NCI-H2196 treated with DMSO at 0.1 percent for 48 hours (cell line): Measurements from ENCODE around the gene ARL8B.
"Not testable (repeated sequence)": the region's sequence is repeated elsewhere in the genome, so short reads cannot be mapped to it uniquely, and the experiment has no call there.

Source experiments
- DNase-seq: peaks from one replicate; lab custom pipeline; 2025; ENCODE audit not compliant: unreplicated experiment; lab: John Stamatoyannopoulos, UW

The ARL8B gene

DNA sequence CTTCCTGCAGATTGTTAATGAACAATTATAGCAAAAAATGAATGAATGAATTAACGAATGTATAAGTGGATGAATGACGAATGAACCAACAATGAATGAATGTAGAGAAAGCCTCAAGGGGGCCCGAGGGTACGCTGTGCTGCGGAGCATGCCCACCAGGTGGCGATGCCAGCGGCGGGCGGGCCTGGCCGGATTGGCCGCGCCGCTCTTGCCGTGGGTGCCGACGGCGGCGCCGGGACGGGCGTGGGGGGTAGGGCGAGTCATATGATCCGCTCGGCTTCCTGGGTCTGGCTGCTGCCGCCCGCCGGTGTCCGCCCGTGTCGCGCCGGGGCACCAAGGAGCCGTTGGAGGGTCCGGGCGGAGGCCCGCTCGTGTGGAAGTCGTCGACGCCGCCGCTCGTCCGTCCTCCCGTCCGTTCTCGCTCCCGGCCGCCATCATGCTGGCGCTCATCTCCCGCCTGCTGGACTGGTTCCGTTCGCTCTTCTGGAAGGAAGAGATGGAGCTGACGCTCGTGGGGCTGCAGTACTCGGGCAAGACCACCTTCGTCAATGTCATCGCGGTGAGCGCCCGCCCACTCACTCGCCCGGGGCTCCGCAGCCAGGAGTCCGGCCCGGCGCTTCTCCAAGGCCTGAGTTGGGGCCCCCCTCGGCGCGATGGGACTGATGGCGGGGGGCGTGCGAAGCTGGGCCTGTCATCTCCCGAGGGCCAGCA, at the start of gene ARL8B:
Gene ARL8B, plus strand, starts transcription at position 263 of the 711 bp plus-strand sequence. Its CDS starts 174 bp downstream, at position 437.
- DNase-seq: peak; percentile 18

DNA sequence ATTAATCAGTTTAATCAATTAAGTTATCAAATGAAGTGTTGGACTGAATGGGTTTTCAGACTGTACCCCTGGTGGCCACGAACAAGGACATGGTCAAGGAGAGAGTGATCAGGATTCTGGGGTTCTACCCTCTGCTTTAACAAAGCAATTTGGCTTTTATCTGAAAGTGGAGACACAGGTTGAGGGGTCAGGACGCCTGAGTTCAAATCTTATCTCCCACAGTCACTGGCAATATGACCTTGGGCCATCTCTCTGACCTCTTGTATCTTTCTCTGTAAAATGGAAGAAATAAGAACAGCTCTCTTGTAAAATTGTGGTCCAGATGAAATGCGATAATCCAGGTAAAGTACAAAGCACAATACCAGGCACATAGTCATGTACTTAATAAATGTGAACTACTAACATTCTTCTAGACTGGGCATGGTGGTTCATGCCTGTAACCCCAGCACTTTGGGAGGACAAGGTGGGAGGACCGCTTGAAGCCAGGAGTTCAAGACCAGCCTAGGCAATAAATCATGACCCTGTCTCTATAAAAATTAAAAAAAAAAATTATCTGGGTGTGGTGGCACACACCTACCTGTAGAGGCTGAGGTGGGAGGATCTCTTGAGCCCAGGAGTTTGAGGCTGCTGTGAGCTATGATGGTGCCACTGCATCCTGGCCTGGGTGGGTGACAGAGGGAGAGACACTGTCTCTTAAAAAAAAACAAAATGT, 48.6 kb upstream of the ARL8B start:
- DNase-seq: no peak

DNA sequence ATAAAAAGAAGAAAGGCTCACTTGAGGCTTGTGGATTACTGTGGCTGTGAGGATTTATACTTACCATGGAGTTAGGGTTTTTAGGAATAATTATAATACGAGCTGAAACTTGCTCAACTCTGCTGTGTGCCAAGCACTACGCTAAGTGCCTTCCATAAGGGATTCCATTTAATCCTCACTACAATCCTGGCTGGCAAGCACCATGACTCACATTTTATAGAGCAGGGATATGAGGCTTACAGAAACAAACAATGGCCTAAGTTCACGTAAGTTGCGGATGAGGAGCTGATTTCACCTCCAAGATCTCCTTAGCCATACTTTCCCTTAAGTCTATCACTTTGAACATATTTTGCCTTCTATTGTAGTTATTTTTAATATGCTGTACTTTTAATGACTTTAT, 43.9 kb upstream of the ARL8B start:
- DNase-seq: no peak

DNA sequence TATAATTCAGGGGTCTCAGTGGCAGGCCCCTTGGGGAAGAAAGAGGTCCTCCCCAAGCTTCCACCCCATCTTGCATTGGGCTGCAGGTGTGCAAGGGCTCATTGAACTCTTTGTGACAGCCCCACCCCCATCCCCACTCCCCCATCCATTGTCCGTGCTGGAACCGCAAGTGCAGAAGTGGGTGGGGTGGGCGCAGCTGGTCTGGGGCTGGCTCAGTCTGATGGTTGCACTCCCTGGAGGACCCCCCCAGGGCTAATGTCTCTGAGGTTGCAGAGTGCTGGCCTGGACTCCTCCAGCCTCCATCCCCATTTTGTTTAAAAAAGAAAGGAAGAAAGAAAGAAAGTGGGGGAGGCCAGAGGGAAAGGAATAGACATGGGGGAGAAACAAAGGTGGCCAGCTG, 42.3 kb upstream of the ARL8B start:
- DNase-seq: no peak

DNA sequence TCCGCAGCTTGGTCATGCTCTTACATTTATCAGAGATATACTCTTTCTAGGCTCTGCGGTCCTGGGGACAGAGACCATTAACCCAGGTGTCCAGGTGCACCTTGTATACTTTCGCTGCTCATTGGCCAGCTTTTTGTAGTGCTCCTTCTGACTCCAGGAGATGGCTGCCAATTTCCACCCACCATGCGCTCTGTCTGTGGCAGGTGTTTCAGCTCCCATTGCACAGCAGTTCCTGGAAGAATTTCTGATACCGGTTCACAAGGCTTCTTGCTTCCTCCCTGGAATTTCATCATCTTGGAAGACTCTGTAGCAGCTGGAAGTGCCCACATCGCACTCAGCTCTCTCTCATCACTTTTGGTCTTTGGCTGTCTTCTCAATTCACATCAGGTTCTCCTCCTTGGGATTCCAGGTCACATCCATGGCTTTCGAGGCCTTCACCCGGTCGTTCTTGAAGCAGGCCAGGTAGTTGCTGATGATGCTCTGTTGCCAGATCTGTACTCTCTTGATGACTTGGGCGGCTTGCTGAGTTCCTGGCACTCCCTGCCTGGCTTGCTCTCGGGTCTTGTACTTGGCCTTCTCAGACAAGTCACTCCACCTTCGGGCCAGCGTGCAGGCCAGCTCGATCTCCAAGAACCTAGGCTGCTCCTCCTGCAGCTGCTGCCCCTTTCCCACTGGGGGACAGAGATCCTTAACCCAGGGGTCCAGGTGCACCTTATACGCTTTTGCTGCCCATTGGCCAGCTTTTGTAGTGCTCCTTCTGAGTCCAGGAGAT, 41.1 kb upstream of the ARL8B start:
- no peak for DNase-seq

DNA sequence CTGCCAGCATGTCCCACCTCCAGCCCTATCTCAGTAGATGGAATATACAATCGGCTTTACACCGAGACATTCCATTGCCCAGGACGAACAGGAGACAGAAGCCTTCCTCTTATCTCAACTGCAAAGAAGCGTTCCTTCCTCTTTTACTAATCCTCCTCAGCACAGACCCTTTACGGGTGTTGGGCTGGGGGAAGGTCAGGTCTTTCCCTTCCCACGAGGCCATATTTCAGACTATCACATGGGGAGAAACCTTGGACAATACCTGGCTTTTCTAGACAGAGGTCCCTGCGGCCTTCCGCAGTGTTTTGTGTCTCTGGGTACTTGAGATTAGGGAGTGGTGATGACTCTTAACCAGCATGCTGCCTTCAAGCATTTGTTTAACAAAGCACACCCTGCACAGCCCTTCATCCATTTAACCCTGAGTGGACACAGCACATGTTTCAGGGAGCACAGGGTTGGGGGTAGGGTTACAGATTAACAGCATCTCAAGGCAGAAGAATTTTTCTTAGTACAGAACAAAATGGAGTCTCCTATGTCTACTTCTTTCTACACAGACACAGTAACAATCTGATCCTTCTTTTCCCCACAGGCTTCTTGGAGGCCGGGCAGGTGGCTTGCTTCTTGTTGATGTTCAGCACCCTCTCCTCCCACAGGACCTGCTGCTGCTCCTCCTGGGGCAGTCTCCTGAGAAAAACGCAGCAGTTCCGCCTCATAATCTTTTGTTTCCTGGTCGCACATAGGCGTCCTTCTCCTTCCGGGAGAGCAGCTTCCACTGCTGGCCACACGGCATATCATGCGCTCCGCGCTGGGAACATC, 39.9 kb upstream of the ARL8B start:
- DNase-seq: not testable (repeated sequence)

DNA sequence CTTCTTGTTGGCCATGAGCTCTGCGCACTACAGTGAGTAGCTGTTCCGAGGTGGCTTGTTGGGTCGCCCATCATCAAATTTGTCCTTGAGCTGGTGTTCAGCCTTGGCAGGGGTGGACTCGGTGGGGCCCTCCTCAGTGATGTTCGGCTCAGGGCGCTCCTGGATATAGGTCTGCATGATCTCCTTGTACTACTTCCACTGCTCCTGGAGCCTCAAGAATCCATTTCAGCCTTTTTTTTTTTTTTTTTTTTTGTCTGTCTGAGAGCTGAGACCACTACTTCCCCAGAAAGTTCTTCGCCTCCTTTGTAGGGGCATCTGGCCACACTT, 39.3 kb upstream of the ARL8B start:
- no peak for DNase-seq

DNA sequence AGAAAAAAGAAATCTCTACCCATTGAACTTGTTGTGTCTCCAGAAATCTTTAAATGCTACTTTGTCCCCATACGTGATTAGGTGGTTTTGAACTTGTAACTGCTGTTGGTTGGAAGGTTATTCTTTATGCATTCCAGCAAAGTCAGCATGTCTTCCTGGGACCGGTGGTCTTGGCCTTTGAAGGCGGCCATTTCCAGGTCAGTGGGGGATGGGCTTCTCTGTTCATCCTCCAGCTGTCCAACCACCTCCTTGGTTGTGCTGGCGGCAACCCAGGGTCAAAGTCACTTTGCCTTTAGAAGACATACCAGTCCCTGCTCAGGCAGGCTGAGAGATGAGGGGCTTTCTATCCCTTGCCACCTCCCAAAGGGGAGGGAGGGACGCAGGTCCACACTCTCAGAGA, 37.9 kb upstream of the ARL8B start:
- no peak for DNase-seq

DNA sequence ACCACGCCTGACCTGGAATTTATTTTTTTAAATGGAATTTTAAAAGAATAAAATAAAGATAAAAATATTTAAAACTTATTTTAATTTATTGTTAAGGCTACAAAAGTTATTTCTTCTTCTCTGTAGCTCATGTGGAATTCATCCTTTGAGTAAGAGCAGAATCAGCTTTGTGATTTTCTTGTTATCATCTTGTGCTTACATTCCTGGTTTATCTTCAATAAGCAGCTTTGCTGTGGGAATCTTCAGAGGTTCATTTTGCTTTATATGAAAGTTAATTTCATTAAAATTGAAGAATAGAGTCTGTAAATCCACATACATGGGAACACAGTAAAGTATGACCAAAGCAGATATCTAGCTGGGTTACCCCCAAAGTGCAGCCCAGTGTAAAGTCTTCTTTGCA, 35.4 kb upstream of the ARL8B start:
- DNase-seq: no peak

DNA sequence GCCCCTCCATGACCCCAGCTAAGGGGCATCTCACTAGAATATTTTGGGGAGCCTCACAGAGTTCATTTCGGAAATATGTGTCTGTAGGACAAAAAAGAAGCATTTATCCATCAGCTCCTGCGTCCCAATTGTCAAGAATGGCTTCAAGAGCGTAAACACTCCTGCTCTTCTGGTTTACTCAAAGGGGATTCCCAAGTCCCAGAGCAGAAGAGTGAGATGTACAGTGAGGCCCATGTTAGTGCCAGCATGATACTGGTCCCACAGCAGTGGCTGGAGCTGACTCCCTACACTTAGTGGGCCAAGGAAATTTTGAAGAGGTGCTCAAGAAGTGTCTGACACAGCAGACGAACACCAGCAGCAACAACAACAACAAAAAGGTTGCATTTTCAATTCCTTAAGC, 34.9 kb upstream of the ARL8B start:
- no peak for DNase-seq

DNA sequence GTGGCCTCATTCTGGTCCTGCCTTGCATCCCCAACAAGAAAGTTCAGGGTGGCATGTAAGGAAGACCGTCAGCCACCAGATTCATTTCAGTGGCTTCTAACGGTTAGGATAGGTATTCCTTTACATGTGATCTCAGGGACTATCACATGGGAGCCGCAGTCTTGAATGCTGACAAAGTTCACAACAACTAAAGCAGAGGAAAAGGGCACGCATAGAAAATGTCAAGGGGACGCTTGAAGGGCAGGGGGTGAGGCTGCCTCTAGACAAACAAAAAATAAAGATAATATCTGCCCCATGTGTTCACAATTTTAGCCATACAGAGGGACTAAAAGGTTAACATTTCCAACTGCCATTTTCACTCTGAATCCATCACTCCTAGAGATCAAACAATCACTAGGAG, 31.9 kb upstream of the ARL8B start:
- DNase-seq: no peak

DNA sequence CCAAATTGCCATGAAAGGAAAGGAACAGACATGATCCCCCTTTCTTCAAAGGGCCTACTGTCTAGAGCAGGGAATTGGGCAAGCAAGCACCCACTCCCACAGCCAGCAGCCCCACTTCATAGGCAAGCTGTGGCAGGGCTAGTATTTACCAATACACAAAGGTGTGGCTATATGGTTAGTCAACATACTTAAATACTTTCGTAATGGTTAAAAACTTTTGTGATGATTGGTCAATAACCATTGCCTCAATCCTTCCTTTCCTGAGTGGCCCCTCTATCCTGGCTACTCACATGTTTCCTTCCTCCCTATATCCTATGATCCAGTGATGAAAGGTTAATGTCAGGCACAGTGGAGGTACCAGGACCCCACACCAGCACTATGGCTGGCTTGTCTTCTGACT, 30.1 kb upstream of the ARL8B start:
- no peak for DNase-seq

DNA sequence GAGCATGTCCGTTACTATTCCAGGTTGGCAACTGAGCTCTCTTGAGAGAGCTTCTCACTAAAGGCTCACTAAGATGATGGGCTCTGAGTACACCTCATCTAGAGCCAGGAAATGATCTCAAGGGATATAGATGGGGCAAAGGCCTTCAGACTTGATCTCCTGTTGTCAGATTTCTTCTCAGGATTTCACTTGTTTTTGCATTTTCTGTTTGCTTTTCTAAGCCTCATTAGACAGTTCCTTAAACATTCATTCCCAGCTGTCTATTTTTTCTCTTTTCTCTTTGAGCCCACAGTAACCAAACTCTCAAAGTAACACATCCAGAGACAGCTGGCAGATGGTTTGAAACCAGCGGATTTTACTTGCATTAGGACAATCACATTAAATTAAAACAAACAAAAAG, 28.4 kb upstream of the ARL8B start:
- DNase-seq: no peak

DNA sequence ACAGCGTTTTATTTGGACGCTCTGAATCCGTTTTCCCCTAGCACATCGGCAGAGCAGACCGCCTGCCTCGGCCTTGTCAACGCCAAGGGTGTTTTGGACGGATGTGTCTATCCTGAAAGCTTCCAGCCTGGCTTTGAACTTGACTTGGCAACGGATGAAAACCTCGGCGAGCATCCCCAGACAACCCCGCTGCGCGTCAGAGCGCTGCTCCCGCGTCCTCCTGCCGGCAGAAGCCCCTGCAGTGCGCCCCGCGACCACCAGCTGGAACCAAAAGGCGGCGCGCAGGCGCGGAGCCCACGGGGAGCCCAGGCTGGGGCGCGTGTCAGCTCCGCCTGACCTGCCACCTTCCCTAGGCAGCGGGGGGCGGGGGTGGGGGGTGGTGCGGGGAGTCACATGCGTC, 26.2 kb upstream of the ARL8B start:
- DNase-seq: no peak

DNA sequence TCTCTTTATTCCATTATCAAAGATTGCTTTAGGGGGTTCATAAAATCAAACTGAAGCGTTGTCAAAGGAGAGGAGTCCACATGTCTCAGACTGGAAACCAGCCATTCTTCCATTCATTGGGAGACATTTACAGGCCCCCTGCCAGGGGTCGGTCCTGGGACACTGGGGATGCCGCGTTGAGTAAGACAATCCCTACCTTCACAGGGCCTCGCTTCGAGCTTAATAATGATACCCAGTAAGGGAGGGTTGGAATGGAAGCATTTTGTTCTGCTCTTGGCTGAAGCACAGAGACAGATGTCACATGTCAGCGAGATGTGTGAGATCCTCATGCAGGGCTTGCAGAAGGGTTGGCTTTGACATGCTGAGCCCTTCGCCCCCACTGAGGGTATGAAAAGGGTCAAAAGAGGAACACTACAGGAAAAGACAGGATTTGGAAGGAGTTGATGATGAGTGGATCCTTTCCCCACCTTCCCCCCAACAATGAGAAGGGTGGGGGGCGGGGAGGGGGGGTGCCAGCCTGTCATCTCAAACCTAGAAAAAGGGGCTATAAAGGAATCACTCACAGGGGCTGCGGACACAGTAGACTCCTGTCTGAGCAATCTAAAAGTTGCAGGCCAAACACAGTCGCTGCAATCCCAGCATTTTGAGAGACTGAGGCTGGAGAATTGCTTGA, 25.6 kb upstream of the ARL8B start:
- no peak for DNase-seq

DNA sequence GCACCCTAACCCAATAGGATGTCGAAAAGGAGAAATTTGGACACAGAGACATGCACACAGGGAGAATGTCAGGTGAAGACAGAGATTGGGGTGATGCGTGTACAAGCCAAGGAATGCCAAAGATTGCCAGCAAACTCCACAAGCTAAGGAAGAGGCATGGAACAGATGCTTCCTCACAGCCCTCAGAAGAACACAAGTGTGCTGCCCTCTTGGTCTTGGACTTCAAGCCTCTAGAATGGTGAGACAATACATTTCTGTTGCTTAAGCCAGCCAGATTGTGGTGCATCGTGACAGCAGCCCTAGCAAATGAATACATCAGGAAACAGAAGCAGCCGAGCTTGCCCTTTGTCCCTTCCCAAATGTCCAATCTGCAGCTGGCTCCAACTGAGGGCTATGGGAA, 23.7 kb upstream of the ARL8B start:
- no peak for DNase-seq

DNA sequence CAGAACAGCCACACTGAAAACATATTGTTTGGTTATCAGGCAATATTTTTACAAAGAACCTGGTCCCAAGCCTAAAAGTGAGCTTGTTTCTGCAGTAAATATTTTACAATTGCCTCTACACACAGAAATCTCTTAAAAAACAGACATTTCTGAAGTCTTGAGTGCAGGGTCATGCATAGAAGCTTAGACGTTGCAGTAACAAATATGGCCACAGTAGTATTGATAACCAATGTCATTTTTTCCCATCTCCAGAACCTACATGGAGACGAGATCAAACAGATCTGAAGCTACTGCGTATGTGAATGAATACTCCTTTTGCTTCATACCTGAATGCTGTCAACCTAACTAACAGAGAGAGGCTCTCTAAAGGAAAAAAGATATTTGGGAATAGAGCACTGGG, 19.6 kb upstream of the ARL8B start:
- DNase-seq: no peak

DNA sequence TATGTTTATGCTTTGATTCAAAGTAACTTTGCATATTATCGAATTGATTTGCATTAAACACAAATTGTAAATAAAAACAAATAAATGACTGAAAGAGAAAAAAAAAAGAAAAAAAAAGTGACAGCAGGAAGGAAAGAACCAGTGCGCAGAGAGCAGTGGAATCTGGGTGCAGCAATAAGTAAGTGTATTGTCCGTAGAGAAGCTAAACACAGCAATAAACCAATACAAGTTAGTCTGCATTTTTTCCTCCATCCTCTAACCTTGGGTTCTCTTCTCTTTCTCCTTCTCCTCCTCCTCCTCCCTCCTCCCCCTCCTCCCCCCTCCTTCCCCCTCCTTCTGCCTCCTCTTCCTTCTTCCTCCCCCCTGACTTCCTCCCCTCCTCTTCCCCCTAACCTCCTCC, 18.3 kb upstream of the ARL8B start:
- DNase-seq: no peak

DNA sequence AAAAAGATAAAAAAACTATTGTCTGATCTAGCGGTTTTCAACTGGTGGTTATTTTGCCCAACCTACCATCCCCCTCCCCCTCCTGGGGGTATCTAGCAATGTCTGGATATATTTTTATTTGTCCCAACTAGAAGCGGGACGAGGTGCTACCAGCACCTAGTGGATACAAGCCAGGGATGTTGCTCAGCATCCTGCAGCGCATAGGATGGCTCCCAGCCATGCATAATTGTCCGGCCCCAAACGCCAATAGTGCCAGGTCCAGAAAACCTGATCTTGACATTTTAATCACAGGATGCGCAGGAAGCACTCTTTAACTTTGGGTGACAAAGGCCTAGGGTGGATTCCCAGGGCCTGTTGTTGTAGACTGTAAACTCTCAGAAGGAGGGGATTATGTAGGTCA, 17.0 kb upstream of the ARL8B start:
- no peak for DNase-seq

DNA sequence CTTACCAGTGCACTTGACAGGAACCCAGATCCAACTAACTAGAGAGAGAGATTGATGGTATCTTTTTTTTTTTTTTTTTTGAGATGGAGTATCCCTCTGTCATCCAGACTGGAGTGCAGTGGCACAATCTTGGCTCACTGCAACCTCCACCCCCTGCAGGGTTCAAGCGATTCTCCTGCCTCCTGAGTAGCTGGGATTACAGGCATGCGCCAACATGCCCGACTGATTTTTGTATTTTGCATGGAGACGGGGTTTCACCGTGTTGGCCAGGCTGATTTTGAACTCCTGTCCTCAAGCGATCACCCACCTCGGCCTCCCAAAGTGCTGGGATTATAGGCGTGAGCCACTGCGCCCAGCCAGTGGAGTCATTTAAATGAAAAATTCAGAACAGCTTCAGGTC, 15.7 kb upstream of the ARL8B start:
- not testable (repeated sequence) for DNase-seq

DNA sequence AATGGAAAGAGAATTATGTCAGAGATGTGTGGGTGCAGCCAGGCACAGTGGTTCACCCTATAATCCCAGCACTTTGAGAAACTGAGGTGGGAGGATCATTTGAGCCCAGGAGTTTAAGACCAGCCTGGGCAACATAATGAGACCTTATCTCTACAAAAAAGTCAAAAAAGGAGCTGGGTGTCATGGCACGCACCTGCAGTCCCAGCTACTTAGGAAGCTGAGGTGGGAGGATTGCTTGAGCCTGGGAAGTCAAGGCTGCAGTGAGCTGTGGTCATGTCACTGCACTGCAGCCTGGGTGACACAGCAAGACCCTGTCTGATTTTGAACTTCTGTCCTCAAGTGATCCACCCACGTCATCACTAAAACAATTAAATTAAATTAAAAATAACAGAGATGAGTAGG, 15.2 kb upstream of the ARL8B start:
- not testable (repeated sequence) for DNase-seq
